HK-2 (cell line): ENCODE measurements around the gene DARS1.
"Not testable (repeated sequence)": the region's sequence is repeated elsewhere in the genome, so short reads cannot be mapped to it uniquely, and the experiment has no call there.

ENCODE experiments used
- DNase-seq: peaks from one replicate; pipeline ENCODE4 v3.0.0-alpha.2; 2018; ENCODE audit not compliant: unreplicated experiment

DARS1 gene

DNA sequence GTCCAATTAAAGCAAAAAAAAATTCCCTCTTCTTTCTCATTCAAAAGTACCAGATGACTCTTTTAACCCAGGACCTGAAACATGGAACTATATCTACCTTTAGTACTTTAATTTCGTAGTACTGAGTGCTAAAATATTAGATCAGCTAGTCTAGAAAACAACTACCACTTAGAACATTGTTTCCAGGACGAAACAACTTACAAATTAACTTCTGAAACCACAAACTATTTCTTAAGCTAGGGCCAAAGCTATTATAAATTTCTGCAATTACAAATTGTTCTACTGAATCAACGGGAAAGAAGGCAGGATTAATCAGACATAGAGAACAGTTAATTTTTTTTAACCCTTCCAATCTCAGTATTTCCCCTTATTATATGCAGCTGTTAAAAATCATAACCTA lies 39.9 kb downstream of the DARS1 start:
- no peak for DNase-seq

DNA sequence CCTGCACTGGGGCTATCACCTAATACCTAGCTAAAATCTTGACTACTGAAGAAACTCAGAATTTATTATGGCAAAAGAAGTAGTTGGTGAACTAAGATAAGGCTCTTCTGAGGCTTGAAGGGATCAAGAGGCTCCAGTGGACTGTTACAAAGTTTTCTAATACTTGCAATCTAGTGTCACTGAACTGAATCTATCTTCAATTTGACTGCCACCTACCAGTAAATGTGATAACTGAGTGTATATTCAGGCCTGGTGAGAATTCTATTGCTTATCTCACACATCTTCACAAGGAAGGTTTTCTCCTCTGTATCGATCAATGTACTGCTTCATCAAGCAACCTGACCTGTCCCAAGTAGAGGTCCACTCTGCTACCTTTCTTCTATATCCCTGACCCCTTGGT lies 40.8 kb downstream of the DARS1 start:
- DNase-seq: no peak

DNA sequence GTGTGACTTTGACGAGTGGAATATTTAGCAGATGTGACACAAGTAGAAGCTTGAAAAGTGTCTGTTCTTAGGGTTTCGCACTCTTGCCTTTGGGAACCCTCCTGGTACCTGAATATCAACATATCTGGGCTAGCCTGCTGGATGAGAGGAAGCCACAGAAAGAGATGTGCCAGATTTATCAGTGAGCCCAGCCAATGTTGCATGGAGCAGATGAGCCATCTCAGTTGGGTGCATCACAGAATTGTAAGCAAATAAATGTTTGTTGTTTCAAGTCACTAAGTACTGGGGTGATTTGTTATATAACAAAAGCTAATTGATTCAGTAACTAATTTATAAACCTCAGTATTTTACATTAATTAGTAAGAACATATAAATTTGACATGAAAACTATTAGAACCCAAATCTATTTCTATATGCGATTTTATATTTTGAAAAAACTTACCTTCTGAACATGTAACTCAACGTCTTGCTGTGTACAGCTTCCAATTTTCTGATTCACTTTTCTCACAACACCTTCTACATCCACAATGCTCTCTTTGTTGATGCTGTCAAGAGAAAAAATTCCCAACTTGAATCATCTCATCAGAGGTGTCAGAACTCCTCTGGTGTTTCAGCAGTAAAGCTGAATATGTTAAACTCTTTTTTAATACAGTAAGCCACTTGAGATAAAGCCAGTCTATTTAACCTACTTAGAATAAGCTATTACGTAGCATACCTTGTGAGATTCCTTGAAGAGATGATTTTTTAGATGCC lies 42.3 kb downstream of the DARS1 start:
- no peak for DNase-seq

DNA sequence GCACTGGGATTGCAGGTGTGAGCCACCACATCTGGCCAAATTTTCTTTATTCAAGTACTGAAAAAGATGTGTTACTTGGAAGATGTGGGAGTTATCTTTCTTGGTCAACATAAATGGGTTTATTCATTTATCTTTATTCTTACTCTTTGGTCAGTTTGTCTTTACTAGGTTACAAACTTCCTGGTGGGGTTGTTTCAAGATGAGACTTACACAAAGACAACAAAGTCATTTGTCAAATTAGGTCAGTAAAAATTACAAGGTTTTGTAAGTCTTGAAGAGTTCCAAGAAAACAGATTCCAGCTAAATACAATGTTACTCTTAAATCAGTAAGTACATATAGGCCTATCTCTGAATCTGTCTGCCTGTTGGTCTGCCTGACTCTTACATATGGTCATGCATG lies 48.9 kb downstream of the DARS1 start:
- no peak for DNase-seq

DNA sequence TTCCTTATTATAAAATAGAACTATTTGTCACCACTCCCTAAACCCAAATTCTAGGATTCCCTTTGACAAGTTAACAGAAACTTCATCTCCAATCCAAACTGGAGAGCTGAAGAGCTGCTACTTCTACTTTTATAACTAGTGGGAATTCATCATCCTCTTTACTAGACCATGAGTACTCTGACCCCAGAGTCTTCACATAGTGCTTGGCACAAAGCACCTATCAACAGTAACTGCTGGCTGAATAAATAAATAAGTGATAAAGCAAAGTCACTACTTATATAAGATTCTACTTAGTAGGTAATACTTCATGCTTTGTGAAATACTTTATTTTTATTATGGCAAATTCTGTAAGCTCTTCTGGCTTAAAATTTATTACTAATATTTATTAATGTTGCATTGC lies 49.5 kb downstream of the DARS1 start:
- no peak for DNase-seq

DNA sequence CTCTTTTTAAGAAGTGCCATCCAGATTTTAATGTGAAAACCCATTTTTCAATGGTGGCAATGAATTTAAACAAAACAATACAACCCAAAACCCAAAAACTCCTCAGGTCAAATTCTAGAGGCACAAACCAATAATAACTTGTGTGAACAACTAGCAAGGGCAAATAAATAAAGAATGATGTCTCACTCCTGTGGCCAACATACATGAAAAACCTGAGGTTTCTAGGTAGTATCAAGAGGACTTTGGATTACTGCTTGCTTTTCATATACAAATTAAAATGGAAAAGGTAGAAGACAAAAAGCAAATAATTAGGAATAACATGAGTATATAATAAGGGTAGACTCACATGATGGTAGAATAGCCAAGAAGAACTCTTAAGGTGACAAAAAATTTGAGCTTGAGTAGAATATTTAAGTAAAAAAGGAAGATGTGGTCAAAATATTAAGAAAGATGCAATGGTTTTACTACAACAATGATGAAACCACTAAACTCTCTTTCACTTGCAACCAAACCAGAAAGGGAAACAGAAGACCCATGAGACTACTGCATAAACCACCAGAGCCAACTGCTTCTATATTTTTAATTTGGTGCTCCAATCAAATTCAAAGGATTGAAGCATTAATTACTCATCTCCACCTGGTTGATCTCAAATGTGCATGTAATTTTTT lies 53.5 kb downstream of the DARS1 start:
- no peak for DNase-seq

DNA sequence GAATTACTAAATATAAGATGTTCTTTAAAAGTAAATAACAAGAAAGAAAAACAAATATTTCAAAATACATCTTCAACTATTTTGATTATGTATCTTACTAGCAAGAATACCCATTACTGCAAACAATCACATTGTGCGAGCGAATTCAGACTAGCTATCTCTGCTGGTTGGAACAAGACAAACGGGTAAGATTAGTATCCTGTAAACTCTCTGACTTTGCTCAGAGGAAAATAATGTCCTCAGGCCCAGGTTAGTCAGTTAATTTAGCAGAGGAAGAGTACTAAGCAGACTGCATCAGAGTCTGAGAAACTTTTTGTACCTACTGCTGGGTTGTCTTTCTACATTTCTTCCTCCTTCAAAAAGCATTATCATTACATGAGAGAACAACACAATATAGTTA lies 58.8 kb downstream of the DARS1 start:
- DNase-seq: no peak

DNA sequence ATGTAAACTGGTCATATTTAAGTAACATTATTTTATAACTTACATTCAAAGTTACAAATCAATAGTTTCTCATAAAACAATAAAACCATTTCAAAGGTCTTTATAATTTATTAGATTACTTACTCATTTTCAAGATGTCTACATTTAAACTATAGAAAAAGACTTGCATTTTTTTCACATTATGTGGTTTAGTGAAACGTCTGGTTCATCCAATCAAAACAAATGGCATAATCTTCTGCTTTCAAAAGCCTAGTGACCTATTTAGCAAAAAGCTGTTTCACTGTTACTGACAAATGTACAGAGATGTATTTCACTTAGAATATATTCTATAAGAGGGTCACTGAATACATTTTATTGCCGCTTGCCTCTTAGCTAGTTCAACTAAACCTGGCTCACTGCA lies 59.9 kb downstream of the DARS1 start:
- DNase-seq: no peak

DNA sequence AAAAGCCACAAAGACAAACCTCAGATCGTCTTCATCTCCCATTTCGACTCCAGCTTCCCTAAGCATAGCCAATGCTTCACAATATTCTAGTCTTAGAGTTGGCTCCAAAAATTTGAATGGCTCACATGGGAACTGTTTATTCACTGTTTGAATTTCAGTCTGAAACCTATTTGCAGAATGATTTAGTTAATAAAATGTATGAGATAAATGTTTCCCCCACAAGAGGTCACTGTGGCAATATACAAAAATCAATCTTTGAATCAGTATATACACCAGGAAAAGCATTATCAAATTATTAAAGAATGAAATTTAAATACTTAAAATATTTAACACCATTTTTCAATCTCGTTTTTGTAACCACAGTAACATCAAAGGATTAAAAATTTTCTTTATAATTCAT lies 69.2 kb downstream of the DARS1 start:
- DNase-seq: no peak

DNA sequence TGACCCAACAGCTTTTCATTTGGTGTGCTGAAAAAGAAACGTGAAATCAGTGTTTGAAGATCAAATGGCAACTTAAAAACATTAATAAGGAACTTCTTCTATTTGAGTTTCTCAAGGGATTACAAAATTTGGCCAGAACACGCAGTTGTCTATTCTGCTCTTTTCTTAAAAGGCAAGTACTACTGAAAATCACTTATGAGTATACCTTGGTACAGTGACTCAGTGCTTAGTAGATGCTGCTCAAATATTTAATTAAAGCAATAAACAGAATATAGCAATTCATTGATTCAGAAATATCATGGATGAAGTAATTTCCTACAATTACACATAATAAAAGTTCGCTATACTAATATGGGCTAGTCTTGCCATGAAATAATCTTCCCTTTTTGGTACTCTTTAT lies 70.9 kb downstream of the DARS1 start:
- DNase-seq: no peak

DNA sequence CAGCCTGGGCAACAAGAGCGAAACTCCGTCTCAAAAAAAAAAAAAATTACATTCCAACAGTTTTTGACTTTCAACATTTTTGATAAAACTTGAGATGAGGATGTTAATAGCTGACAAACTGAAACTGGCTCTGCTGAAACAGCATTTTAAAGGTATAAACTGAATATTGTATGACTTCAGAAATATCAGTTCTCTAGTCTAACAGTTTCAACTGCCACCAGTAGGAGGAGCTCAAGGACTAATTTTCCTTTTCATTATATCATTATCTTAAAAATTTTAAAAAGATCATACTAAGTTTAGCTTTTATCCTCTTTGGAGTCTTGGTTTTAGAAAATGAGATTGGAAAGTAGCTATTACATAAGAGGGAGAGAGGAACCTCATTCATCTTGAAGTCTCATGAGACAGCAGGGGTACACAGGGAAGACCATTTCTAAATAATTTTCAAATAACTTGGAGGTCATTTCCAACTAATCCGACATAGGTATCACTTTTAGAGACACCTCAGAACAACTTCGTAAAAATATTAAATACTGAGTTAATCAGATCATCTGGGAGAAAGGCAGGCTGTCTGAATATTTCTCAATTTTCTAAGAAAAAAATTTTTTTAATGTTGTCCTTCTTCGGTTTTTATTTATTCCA lies 71.6 kb downstream of the DARS1 start:
- no peak for DNase-seq

DNA sequence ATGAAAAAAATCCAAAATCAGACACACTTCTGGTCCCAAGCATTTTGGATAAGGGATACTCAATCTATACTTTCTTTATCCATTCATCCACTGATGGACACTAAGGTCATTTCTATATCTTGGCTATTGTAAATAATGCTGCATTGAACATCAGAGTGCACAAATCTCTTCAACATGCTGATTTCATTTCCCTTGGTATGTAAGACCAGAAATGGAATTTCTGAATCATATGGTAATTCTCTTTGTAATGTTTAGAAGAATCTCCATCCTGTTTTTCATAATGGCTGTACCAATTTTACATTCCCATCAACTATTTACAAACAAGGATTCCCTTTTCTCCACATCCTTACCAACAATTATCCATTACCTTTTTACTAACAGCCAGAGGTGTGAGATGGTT lies 75.5 kb downstream of the DARS1 start:
- DNase-seq: no peak

DNA sequence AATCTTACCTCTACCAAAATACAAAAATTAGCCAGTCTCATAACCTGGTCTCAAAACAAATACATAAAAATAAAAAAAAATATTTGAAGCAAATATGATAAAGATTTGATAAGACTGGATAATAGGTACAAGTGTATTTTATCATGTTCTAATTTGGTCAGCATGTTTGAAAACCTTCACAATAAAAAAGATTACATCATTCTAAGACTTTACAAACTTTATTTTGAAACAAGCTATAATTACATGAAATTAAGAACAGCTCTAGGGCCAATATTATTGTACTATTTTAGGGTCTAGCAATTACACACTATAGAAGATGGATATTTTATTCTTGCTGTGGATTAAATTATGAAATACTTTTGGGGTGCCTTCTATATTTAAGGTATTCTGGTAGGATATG lies 79.7 kb downstream of the DARS1 start:
- no peak for DNase-seq

DNA sequence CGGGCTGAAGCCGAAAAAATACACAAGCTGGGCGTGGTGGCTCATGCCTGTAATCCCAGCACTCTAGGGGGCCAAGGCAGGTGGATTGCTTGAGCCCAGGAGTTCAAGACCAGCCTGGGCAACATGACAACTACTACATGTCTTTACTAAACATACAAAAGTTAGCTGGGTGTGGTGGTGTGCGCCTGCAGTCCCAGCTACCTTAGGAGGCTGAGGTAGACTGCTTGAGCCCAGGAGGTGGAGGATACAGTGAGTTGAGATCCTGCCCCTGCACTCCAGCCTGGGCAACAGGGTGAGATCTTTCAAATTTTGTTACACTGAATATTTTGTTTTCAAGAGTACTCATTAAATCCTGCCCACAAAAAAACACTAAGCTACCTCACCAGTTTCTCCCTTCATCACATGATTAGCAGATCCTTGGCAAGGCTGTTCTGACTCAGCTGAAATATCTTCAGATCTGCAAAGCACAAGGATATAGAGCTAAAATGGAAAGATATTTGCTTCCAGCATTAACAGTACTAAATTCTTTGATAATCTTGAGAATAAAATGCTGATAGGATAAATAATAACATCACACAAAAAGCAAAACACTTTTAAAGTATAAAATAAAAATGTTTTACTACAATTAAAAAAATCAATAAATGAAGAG lies 81.0 kb downstream of the DARS1 start:
- DNase-seq: no peak

DNA sequence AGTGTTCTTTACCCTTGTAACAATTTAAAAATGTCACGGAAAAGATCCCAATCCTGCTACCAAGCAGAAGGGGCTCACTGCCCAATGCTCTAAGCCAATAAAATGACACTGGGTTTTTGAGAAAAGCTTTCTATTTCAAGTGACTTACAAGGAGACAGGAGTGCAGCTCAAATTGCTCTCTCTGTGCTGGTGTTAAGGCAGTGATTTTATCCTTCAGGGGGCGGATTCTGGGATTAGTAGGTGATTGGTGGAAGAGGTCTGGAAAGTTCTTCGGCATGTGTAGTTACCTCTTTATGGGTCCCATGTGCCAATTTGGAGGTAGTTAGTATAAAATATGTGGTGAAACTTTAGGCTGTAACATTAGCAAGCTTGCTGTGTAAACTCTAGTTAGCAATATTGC lies 81.8 kb downstream of the DARS1 start:
- no peak for DNase-seq

DNA sequence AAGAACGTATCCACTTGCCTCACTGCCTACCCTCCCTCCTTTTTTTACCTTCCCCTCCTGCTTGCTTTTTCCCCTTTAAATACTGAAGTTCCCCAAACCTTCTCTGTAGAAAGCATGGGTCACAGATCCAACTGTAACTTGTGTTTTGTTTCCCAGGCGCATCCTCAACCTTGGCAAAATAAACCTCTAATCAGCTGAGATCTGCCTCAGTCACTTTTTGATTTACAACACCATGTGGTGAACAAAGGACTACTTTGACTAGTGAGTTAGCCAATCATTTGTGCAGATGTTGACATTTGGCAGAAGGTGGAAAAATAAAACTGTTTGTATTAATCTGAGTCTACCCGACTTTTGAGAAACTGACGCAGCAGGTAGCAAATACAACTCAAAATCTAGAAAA lies 85.9 kb downstream of the DARS1 start:
- DNase-seq: no peak

DNA sequence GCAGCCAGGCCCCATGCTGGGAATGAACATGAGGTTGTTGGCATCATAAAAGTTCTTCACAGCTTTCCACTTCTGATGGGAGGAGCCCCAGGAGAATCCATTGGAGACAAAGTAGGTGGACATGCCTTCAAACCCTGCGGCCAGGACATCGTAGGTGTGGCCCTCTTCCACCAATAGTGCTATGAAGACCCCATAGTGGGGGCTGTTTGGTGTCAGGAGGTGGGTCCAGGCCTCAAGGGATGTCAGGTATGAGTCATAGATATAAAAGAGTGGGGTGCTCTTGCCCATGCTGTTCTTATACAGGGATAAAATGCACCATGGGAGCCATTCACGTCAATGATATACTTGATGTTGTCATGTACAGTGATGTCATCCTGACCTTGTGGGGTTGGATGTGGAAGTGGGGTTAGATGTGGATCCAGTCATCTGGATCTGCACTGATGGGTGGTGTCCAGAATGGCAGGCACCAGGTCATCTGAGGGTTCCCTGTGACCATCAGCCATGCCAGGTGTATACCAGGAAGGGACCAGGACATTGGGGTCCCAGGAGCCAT lies 87.1 kb downstream of the DARS1 start:
- DNase-seq: no peak

DNA sequence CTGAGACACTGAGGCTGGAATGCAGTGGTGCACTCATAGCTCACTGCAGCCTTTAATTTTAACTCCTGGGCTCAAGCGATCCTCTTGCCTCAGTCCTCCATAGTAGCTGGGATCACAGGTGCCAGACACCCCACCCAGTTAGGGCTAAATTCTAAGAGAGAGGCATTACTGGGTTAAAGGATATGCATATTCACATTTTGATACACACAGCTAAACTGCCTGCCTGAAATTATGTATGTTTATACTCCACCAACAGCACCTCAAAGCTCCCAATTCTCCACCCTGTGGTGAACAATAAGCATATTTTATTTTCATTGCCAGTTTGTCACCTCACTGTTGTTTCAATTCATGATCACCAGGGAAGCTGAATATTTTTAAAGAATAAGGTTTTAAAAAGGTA lies 90.5 kb downstream of the DARS1 start:
- no peak for DNase-seq

DNA sequence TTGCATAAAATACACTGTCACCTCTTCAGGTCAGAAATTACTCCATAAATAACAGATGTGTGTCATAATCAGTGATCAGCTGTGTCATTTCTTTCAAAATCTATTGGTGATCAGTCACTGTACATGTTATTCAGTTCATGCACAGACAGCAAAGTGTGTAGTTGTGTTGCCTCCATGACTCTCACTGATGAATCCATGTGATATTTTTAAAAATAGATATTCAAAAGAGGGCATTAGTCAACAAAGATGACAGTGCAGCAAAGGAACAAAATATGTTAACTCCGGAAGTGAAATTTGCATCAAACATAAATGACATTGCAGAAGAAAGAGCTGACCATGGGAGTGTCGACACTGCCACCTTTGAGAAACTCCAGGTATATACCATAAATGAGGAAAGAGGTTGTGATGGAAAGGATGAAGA lies 92.0 kb downstream of the DARS1 start:
- DNase-seq: no peak

DNA sequence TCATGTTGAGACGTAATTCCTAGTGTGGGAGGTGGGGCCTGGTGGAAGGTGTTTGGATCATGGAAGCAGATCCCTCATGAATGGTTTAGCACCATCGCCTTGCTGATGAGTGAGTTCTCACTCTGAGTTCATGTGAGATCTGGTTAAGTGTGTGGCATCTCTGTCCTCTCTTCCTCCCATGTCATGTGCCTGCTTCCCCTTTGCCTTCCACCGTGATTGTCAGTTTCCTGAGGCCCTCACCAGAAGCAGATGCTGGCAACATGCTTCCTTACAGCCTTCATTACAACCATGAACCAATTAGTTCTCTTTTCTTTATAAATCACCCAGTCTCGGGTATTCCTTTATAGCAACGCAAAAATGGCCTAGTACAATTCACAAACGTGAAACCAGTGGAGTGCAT lies 94.6 kb downstream of the DARS1 start:
- DNase-seq: no peak

DNA sequence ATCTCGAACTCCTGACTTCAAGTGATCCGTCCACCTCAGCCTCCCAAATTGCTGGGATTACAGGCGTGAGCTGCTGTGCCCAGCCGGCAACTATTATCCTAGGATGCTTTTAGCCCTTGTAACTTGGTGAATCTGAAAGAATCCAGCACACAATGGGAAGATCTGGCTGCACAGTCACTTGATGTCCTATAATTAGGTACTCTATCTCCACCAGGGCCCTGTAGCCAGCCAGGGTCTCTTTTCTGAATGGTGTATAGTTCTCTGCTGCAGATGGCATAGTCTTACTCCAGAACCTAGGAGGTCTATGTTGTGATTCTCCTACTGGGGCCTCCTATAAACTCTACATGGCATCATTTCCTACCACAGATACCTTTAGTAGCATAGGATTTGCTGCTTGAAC lies 95.3 kb downstream of the DARS1 start:
- no peak for DNase-seq

DNA sequence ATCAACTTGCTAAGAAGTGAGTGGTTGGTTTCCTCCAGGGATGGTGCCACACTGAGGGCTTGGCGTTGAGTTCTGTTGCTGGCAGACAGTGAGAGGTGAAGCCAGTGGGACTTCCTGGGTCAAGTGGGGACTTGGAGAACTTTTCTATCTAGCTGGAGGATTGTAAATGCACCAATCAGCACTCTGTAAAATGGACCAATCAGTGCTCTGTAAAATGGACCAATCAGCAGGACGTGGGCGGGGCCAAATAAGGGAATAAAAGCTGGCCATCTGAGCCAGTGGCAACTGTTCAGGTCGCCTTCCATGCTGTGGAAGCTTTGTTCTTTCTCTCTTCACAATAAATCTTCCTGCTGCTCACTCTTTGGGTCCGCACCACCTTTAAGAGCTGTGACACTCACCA lies 96.8 kb downstream of the DARS1 start:
- not testable (repeated sequence) for DNase-seq

DNA sequence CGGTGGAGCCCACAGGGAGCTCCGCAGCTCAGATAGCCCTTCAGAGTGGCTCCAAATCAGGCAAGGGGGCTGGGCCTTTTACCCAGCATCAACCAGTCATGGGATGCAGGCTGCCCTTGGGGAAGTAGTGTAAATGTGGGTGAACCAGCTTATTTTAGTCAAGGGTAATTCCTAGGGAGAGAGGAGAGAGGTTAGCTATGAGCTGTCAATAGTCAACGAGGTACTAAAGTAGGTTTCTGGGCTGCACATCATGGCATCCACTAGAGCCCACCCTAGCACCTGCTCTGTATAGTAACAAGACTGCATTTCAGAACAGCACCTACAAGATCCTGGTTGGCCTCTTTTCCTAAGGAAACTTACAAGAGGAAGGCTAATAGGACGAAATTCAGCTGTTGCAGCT lies 99.7 kb downstream of the DARS1 start:
- DNase-seq: no peak
